22Rv1 (cell line): ENCODE data around the gene UBASH3A.

Experiments used
- H3K27ac ChIP-seq: fragments of 450-650 bp; 2 replicates; pipeline ENCODE4 v1.5.1; 2017
- CTCF ChIP-seq: fragments of 450-650 bp; IDR thresholded peaks from 2 replicates; pipeline ENCODE4 v1.5.1; 2017; ENCODE audit warnings: mild to moderate bottlenecking
- ZFX ChIP-seq: fragments of 450-650 bp; IDR thresholded peaks from 2 replicates; pipeline ENCODE4 v1.6.1; 2017; ENCODE audit warnings: antibody characterized with exemption, borderline replicate concordance

The UBASH3A gene

GRCh38 chr21:42475526-42476387 lies 72.1 kb downstream of the UBASH3A start:
- no peak overlapping the region for H3K27ac ChIP-seq
- TF ChIP-seq ZFX (no peak), CTCF (no peak)

GRCh38 chr21:42476388-42477331 lies 73.0 kb downstream of the UBASH3A start:
- no peak overlapping the region for H3K27ac ChIP-seq
- no peak for TF ChIP-seq ZFX

- TF ChIP-seq CTCF: no peak
- TF ChIP-seq ZFX: no peak
- H3K27ac ChIP-seq: no peak overlapping the region
Measured at GRCh38 chr21:42478504-42478903, 74.8 kb downstream of the UBASH3A start.

GRCh38 chr21:42479582-42479981 lies 75.9 kb downstream of the UBASH3A start:
- no peak overlapping the region for H3K27ac ChIP-seq
- TF ChIP-seq CTCF (no peak), ZFX (no peak)

- no peak for TF ChIP-seq ZFX
- TF ChIP-seq CTCF: no peak
- H3K27ac ChIP-seq: no peak overlapping the region
Measured at GRCh38 chr21:42480736-42481135, 77.0 kb downstream of the UBASH3A start.

- TF ChIP-seq ZFX: no peak
- no peak for TF ChIP-seq CTCF
- H3K27ac ChIP-seq: no peak overlapping the region
Measured at GRCh38 chr21:42481169-42481568, 77.5 kb downstream of the UBASH3A start.

GRCh38 chr21:42484966-42485365 lies 81.3 kb downstream of the UBASH3A start:
- no peak overlapping the region for H3K27ac ChIP-seq
- TF ChIP-seq ZFX (no peak), CTCF (no peak)
